GM21825 (cell line): ENCODE results near the gene MAPKAPK3.

Experiments
- ATAC-seq: cut with Tn5 transposase; IDR thresholded peaks from one replicate; pipeline ENCODE4 v1.9.1; 2021; ENCODE audit warnings: mild to moderate bottlenecking, moderate library complexity; ENCODE audit not compliant: unreplicated experiment

The MAPKAPK3 gene

DNA sequence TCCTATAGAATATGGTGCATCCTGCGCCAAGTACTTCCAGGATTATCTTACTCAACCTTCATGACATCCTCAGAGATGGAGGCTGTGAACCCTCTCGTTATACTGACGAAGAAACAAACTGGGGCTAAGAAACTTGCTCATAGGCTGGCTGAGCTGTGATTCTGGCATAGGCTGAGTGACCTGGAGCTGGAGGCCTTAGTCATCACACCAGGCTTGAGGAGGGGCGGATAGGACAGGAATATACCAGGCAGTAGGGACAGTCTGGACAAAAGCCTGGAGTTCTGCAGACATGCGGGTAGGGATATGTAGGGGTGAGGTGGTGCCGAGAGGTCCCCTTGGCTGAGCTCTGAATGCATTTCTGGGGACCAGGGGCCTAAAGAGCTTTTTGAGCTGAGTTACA is 29.6 kb upstream of the MAPKAPK3 start:
- no peak for ATAC-seq

DNA sequence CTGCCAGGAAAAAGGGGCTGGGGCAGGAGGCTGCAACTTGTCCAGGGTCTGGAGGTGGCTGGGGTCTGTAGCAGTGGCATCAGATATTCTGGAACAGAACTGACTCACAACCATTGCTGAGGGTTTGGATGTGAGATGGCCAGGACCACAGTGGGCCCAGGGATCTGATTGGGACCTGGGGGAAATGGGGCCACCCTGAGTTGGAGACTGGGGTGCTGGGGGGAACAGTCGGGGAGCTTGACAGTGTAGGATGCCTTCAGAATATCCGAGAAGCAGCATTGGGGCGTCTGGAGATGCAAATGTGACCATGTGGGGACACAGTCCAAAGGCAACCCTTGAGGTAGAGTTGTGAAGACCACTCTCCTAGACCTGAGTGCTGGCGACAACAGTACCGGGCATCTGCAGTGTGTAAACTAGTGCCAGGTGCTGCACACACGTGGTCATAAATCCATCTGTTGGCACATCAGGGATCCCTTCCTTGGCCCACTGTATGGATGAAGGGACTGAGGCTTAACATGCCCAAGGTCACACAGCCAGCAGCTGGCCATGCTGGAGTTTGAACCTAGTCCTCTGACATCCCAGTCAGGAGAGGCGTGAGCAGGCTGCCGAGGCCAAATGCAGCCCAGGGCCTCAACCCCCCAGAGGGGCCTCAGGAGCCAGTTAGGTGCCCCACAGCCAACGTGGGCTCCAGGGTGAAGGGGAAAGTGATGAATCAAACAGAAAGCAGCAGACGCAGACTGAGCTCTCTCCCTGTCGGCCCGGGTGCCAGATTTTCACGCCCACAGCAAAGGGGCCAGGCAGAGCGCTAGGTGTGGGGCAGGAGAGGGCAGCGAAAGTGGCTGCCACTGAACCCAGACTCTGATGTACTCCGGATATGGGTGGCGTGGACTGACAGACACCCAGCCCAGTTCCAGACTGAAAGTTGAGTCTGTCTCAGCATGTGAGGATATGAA is 28.9 kb upstream of the MAPKAPK3 start:
- ATAC-seq: peak; percentile 24

DNA sequence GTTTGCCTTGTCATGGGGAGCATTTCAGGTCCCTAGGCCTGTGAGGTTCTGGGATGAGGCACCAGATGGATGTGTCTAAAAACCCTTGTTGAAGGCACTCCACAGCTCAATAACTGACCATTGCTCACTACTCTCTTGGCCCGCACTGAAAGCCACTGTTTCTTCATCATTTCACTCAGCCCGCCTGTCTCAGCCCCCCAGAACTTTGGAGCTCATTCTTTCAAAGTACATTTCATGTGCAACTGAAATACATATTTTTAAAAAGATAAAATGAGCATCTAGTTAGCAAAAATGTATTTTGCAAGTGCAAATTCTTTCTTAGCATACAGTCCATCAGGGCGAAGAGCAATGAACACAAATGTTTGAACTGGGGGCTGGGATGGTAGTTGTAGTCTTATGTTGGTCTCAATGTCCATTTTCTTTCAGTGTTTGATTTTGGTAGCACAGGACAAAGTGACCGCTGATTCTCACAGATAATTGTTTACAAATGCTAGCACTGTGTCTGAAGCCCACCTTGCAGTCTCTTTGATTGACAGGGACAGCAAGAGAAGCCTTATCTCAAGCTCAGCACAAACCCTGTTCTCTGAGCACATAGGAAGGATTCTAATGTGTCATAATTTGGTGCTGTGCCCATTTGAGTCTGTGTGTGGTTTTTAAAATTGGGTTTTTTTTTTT is 28.1 kb upstream of the MAPKAPK3 start:
- no peak for ATAC-seq

DNA sequence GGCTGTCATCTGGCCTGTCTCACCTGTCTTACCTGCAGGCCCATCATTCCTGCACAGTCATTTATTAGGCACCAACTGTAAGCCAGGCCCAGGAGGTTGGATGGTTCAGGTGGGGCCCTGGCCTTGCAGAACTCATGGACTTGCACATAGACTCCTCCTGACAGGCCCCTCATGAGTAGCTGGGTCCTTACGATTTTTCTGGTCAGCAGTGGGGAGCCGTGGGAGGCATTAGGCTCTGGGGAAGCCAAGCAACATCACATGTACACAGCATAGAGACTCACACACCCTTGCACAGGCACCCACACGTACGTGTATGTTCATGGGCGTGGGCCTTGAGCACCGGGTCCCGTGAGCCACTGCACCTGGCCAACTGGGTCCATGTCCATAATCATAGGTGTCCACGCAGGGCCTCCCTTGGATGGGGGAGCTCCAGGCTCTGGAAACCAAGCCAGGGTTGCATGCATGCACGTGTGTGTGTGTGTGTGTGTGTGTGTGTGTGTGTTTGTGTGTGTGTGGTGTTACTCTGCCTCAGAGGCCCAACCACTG is 25.7 kb upstream of the MAPKAPK3 start:
- no peak for ATAC-seq

DNA sequence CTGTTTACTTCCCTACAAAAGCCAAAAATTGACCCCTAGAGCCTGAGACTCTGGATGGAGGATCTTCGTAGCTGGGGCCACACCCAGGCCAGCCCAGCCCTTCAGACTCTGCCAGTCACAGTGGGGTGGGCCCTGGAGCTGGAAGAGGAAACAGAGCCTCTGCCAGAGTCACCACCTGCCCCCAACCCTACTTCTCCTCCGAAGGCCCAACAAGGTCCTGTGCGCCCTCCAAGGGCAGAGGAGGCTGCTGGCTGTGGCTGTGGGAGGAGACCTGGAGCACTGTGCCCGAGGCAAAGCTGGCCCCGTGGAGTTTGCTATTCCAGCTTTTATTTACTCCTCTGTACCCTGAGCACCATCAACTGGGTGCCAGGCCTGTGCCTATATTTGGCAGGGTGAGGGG is 24.4 kb upstream of the MAPKAPK3 start:
- no peak for ATAC-seq

DNA sequence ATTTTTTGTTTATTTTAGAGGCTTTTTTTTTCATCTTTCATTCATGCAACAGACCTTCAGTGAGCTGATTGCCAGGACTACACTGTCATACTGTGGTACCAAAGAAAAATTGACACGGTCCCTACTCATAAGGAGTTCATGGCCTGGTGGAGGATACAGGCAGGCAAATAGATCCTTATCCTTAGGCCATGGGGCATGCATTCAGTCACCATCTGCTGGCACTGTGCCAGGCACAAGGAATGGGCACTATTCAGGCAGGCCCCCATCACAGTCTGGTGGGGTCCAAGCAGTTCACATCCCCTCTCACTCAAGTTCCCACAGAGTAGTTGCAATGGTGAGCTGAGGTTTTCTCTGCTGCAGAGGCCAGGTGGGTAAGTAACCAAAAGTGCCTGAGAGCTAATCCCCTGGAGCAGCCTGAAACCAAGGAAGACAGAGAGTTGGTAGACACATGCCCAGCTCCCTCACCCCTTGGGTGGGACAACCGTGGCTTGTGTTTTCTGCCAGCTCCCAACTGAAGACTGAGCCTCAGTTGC is 22.6 kb upstream of the MAPKAPK3 start:
- ATAC-seq: no peak

DNA sequence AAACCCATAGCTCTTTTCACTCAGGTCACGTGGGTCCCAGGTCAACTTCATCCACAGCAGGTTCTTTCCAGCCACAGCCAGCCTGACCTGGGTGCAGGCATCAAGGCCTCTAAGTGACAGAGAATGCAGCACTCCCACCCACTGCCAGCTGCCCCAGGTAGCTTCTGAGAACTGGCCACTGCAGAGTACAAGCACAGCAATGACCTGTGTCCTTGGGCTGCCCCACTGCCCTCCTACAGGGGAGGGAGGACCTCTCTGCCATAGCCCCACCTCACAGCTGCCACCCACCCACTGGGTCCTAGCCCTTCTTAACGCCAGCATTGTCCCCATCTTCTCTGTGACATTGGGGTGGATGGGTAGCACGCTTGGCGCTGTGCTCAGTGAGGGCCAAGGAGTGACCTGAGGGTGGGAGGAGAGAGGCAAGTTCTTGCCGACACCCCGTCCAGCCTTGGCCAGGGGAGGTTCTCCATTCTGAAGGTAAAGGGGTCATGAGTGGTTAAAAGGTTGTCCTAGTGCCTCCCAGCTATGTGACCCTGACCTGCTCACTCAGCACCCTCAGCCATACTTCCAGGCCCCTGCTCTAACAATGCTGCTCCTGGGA is 17.7 kb upstream of the MAPKAPK3 start:
- ATAC-seq: no peak

DNA sequence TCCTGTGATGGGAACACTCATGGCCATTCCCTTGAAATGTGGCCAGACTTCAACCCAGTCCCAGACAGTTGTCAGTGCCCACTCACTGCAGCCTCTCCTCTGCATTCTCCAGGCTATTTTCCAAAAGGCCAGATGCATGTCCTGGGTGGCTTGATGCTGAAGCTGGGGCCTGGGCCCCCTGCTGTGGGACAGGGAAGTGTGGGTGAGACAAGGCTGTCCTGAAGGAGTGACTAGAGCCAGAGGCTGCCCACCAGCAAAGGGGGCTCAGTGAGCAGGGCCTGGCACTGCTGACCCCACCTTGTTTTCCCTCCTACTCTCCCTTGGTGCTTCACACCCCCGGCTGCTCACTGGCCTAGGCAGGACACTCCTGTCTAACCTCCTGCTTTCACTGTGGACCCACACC is 17.2 kb upstream of the MAPKAPK3 start:
- ATAC-seq: no peak

DNA sequence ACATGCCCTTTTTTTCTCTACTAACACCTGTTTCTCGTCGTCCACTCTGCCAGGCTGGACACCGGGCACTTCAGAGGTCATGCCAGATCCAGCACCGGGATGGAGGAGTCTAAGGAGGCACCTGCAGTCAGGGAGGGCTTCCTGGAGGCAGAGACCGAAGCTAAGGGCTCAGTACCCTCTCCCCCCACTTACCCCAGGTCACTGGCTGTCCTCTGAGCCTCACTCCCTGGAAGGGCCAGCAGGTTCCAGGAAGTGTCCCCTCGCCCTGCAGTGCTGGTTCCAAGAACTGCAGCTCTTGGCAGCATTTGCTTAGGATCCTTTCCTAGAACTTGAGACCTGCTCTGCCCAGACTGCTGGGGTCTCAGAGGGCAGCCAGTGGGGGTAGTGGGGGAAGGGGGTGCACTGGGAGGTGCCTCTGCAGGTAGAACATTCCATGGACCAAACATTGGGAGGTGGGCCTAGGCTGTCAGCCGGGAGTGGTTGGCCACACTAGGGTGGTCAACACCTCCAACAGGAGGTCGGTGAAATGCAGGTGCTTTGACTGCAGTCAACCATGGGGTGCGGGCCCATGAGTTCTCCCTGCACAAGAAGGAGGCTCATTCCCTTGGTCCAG is 16.7 kb upstream of the MAPKAPK3 start:
- ATAC-seq: no peak

DNA sequence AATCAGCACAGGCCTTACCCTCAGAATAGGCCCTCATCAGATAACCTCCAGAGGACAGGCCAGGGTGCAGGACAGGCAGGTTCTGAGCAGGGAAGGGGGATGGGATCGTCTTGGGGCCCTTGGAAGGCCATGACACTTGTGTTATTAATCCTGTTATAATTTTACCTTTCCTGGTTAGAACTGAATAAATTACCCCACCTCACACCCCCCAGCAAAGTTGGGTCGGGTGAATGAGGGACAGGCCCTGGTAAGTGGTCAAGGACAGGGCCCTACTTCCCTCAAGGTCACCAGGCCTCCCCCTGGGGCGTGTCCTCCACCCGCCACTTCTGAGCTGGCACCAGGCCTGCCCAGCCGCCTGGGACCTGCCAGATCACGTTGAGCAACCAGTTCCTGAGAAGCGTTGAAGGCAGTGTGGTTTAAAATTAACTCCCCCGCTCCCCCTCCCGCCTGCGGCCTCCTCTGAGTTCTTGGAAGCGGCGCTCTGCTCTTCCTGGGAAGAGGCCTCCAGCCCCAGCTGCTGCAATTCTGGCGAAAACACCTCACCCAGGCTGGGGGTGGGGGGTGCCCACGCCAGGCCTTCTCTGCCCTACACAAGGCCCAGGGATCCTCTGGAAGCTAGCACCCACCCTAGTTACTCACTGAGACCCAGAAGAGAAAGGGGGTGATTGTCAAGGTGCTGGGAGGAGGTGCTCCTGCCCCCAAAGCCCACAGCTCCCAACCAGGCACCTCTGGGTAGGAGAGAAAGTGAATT is 15.9 kb upstream of the MAPKAPK3 start:
- ATAC-seq: peak; percentile 73

DNA sequence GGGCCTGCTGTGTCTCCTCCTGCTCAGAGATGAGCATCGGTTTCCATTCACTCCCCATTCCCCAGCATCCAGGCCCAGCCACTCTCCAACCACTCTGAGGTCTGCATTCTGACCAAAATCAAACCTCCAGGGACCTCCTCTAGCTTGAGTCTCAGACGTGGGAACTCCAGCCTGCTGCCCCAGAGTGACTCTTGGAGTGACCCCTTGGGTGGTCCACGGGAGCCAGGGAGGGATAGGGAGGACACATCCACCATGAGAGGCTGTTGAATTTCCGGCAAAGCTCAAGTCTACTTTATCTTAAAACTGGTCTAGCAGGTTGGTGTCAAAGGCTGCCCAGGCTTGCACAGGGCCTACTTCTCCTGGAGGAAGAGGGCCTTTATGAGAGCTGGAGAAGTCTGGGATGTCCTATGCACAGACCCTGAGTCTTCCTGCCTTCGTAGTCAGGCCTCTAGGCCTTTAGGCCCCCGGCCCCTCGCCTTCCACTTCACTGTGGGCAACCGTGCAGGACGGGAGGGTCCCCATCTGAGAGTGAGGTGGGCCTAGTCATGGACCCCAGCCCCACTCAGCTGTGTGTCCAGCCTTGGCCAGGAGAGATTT is 14.3 kb upstream of the MAPKAPK3 start:
- no peak for ATAC-seq

DNA sequence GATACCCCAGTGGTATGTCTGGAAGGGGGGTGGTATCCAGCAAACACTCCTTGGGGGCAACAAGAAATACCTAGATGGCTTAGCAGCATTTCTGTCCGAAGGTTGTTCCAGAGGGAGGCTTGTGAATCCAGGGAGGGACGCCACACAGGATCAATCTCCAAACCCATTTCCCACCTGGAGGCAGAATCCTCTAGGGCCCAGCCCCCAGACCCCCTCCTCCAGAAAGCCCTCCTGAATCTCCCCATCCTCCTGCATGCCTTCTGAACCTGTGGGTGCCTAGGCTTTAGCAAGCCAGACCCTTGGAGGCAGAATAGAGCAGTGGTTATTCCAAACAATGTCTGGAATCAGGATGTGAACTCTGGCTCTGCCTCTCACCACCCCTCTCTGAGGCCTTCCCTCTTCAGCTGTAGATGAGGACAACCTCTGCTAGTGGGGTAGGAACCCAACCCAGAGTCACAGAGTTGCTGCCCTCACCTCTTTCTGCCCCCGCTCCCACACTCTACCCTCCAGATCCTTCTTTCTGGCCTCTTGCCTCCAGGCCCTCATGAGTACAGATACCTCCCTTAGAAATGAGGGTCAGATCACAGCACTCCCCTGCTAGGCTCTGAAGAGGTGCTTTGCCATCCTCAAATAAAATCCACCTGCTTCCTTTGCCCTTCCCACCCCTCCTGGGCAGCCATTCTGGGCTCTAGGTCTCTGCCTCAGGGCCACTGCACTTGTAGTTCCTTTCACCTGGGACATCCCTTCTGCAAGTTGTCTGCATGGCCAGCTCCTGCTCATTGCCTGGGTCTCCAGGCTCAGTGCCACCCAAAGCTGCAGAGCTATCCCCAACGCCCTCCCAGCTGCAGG is 13.5 kb upstream of the MAPKAPK3 start:
- no peak for ATAC-seq

DNA sequence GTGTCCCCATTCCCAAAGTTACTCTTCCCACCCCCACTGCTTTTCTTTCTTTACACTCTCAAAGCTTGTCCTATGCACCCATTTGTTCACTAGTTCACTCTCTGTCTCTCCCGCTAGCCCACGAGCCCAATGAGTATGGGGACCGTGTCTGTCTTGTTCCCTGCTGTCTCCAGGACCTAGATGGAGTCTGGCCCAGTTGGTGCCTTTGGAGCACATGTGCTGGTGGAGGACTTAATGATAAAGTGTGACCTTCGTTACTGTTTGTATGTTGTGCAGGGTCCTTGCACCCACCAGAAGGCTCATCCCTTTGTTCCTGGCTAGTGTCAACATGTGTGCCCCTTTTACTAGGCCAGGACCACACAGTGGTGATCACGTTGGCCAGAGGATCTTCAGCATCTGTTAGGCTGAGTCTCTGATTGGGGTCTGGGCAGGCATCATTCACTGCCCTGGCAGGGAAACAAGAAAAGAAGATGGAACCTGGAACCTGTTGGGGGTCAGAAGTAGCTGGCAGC is 12.8 kb upstream of the MAPKAPK3 start:
- no peak for ATAC-seq

DNA sequence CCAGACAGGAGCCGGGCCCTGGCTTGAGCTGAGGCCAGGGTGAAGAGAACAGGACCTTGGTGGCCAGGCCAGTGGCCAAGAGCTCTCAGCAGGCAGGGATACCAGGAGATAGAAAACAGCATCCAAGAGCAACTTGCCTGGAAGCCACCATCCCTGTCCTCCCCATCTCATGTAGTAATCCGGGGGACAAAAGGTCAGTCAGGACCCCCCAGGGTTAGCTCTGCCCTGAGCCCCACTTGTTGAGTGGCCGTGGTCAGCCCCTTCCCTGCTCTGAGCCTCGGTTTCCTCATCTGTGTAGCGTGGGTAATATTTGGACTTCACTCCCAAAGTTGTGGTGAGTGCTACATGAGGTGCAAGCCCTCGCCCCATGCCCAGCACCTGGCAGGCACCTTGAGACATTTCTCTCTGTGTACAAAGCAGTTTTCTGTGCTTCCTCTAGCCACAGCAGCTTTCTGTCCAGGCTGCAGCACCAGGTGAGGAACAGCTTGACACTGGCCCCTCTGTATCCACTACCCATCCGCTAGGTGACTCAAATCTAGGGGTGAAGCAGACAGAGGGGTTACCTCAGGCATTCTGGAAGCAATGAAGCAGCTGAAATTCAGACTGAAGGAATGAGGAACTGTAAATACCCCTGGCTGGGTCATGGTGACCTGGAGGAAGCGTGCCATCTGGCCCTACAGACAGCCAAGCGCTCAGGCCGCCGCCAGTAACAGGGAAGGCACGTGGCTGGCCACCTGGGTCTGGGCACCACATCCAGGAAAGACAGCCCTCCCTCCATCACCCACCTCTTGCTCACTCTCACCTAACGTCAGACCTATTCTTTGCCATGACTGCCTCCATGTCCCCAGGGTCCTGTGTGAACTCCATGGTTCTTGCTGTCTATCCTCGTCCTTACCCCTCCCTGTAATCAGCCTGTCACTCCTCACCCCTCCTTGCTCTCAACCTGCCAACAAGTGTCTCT is 12.0 kb upstream of the MAPKAPK3 start:
- ATAC-seq: no peak

DNA sequence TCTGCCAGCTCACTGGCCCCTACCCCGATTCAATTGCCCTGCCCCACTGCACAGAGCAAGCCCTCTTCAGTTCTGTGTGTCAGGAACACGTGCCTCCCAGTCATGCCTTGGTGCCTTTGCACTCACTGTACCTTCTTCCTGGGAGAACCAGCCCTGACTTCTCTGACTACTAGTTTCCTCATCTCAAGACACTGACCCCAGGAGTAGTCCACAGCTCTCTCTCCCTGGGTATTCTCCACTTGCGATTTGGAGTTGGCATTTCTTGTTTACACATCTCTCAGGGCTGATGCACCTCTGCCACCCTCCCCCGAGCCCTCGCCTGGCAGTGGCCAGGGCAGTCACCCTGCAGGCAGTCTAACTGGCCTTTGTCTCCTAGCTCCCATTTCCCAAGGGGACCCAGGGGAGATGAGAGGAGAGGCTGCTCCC is 11.0 kb upstream of the MAPKAPK3 start:
- ATAC-seq: no peak

DNA sequence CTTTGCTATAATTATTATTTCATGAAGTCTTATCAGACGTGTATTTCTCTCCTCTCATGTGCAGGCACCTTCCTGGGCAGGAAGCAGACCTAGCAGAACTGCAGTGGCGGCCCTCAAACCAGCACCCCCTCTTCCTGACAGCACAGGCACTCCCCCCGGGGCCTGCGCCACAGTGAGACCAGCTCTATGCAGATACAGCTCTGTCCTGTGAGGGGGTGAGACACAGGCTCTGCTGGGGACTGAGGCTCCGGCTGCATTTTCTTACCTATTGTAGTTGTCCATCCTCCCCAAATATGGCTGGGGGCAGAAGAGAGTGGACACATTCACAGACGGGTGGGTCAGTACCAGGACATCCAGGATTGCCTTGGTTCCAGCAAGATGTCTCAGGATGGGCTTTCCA is 10.4 kb upstream of the MAPKAPK3 start:
- ATAC-seq: no peak

DNA sequence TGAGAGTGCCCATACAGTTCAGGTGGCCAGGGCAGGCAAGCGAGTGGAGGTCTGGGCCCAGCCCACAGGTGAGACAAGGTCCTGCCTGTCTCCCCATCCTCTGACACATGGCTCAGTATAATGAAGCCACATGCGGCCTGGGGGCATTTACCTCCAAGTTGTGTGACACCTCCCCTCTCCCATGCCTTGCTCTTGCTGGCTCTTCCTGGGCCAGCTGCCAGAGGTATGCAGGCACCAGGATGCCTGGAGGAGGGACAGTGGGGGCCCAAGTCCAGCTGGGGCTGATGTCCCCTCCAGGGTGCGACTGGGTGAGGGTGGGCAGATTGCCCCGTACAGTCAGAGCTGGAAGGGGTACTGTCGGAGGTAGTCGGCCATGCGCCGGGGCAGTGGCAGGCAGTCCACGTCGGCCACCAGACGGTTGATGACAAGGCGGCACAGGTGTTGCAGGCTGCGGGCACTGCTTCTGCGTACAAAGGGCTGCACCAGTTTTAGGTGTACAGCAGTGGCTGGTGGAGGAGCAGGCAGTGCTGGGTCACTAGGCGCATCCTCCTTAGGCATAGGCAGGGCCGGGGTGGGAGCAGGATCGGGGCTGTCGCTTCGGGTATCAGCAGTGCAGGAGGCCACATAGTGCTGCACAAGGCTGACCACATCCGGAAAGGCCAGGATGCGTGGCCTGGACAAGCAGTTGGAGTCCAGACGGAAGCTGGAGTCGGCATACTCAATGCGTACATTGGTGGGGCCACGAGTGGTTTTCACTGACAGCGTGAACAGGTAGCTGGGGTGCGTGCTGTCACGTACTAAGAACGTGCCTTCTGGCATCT is 9.5 kb upstream of the MAPKAPK3 start:
- ATAC-seq: no peak
